Activated CD4-positive, alpha-beta memory T cell treated with anti-CD3 and anti-CD28 coated beads, Interleukin-2, amount 10 ng/mL, durations not matched to agents 7 days and 5 days (primary cell): ENCODE measurements around the gene TBCB. TPM values are rescaled to one million over a fixed set of nuclear protein-coding genes. Genes with fewer than 3 reads are reported as not detected.
"Not testable (repeated sequence)": the region's sequence is repeated elsewhere in the genome, so short reads cannot be mapped to it uniquely, and the experiment has no call there.

Experiments used
- CTCF ChIA-PET: fragments of 350-600 bp; sonication (Branson Sonifier 250); formaldehyde crosslinking; loops from one replicate; lab custom pipeline; 2021; ENCODE audit warnings: antibody characterized with exemption, inconsistent platforms; lab: Charles Lee
- POLR2A ChIA-PET: fragments of 350-600 bp; sonication (Branson Sonifier 250); formaldehyde crosslinking; loops from one replicate; lab custom pipeline; 2021; ENCODE audit warnings: antibody characterized with exemption; lab: Charles Lee
- DNase-seq: peaks from one replicate; pipeline ENCODE4 v3.0.0-alpha.2; 2020
- H3K27ac Mint-ChIP-seq: one replicate; pipeline ENCODE4 v1.8.0; 2021; ENCODE audit warnings: mild to moderate bottlenecking, mixed read lengths
- H3K27me3 Mint-ChIP-seq: one replicate; pipeline ENCODE4 v1.8.0; 2021; ENCODE audit warnings: mixed read lengths
- H3K36me3 Mint-ChIP-seq: one replicate; pipeline ENCODE4 v1.8.0; 2021; ENCODE audit warnings: low read depth, mixed read lengths
- H3K4me1 Mint-ChIP-seq: one replicate; pipeline ENCODE4 v1.8.0; 2021; ENCODE audit warnings: mixed read lengths
- H3K4me3 Mint-ChIP-seq: one replicate; pipeline ENCODE4 v1.8.0; 2021; ENCODE audit warnings: mild to moderate bottlenecking, mixed read lengths
- H3K9me3 Mint-ChIP-seq: one replicate; pipeline ENCODE4 v1.8.0; 2021; ENCODE audit warnings: mixed read lengths
- total RNA-seq, 2 experiments: library from RNA; stranded (reverse); gene quantifications; one replicate each; pipeline ENCODE4 v1.2.3, GENCODE V29; 2021

TBCB gene
- total RNA-seq, result 100 to 1,000 TPM; 185 to 200 TPM

GRCh38 chr19:36115453-36116343 lies at the start of gene TBCB:
Gene TBCB (plus strand): TSS chr19:36115468. CDS start chr19:36115561, 93 bp downstream.
- H3K9me3 Mint-ChIP-seq, result no peaks in the 10 kb centered on the region
- H3K27ac Mint-ChIP-seq, result peak within 1 kb of the TSS; percentile 95
- peaks cover 49% of the 10 kb centered on the region for H3K36me3 Mint-ChIP-seq
- peak; percentile 90 for DNase-seq
- peaks cover 51% of the 10 kb centered on the region for H3K4me1 Mint-ChIP-seq
- ChIA-PET CTCF (interaction anchor here (0.7 to 2.1 kb wide), 7 partner anchors 12 to 100 kb away, joined by 3 to 23 read pairs (median 4); no protein-coding TSS in a partner anchor), POLR2A (interaction anchor here (0.7 to 6.2 kb wide), 21 partner anchors 9 to 734 kb away, joined by 3 to 37 read pairs (median 4); partner anchors contain the start of genes ALKBH6, CAPNS1, THAP8 and WDR62)
- peak within 1 kb of the TSS; percentile 92 for H3K4me3 Mint-ChIP-seq
- H3K27me3 Mint-ChIP-seq, result no peaks in the 10 kb centered on the region

GRCh38 chr19:36067681-36068080 lies 47.6 kb upstream of the TBCB start:
- ChIA-PET POLR2A (interaction anchor here (1.2 to 3.7 kb wide), 2 partner anchors 9 to 12 kb away, joined by 4 to 18 read pairs; partner anchors contain the start of genes THAP8 and WDR62), CTCF (no interaction called here)
- Mint-ChIP-seq H3K4me1 (no peaks in the 10 kb centered on the region), H3K4me3 (no peak overlapping the region), H3K9me3 (no peaks in the 10 kb centered on the region), H3K27ac (no peak overlapping the region), H3K36me3 (peaks cover 66% of the 10 kb centered on the region), H3K27me3 (no peaks in the 10 kb centered on the region)
- DNase-seq, result no peak

DNA sequence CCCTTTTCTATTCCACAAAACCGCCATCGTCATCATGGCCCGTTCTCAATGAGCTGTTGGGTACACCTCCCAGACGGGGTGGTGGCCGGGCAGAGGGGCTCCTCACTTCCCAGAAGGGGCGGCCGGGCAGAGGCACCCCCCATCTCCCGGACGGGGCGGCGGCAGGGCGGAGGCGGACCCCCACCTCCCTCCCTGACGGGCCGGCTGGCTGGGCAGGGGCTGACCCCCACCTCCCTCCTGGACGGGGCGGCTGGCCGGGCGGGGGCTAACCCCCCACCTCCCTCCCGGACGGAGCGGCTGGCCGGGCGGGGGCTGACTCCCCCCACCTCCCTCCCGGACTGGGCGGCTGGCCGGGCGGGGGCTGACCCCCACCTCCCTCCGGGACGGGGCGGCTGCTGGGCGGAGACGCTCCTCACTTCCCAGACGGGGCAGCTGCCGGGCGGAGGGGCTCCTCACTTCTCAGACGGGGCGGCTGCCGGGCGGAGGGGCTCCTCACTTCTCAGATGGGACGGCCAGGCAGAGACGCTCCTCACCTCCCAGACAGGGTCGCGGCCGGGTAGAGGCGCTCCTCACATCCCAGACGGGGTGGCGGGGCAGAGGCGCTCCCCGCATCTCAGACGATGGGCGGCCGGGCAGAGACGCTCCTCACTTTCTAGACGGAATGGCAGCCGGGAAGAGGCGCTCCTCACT lies 46.3 kb upstream of the TBCB start:
- H3K9me3 Mint-ChIP-seq, DNase-seq, H3K27ac Mint-ChIP-seq, CTCF ChIA-PET, H3K4me3 Mint-ChIP-seq, POLR2A ChIA-PET, H3K27me3 Mint-ChIP-seq, H3K4me1 Mint-ChIP-seq: not testable (repeated sequence)
- peaks cover 68% of the 10 kb centered on the region for H3K36me3 Mint-ChIP-seq

DNA sequence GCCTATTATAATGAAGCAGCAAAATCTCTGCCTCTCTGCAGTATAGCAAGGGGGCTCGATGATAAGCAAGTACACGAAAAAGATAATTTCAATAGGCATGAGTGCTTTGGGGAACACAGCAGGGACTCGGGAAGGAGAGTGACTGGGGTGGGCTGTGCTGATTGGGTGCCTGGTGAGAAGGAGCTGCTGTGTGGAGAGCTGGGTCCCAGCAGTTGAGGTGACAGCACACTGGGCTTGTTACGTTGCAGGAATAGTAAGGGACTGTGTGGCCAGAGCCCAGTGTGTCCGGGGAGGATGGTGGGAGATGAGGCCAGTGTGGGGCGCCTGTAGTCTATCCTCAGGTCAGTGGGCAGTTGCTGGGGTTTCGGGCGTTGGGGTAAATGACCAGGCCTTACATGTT lies 43.2 kb upstream of the TBCB start:
- H3K4me1 Mint-ChIP-seq, result no peaks in the 10 kb centered on the region
- CTCF ChIA-PET, result no interaction called here
- peak overlapping the region; percentile 26 for H3K27ac Mint-ChIP-seq
- H3K4me3 Mint-ChIP-seq, result no peak overlapping the region
- H3K36me3 Mint-ChIP-seq, result peaks cover 56% of the 10 kb centered on the region
- no peaks in the 10 kb centered on the region for H3K9me3 Mint-ChIP-seq
- POLR2A ChIA-PET, result no interaction called here
- no peaks in the 10 kb centered on the region for H3K27me3 Mint-ChIP-seq
- DNase-seq, result no peak

DNA sequence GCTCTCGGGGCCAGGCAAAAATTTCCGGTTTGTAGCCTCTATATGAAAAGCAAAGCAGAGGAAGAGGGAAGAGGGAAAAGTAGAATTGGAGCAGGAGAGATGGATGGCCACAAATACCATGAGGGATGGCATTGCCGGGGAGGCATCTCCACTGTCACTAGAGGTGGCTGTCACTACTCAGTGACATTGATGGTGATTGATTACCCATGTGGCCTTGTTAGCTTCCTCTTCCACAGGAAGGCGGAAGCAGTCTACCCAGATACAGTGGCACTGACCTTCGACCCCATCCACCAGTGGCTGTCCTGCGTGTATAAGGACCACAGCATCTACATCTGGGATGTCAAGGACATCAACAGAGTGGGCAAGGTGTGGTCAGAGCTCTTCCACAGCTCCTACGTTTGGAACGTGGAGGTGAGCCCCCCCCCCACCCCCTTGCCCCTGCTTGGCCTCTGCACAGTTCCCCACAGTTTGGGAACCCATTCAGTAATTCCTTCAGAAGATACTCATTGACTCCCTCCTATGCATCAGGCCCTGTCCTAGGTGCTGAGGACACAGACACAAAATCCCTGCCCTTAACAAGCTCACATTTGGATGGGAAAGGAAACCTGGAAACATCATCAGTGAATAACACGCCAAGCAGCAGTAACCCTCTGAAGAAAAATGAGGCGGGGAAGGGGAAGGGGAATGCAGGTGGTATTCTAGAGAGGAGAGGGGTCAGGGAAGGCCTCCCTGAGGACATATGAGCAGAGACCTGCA lies 42.0 kb upstream of the TBCB start:
- Mint-ChIP-seq H3K27ac (no peak overlapping the region), H3K36me3 (peaks cover 50% of the 10 kb centered on the region), H3K4me1 (no peaks in the 10 kb centered on the region), H3K9me3 (no peaks in the 10 kb centered on the region), H3K27me3 (no peaks in the 10 kb centered on the region), H3K4me3 (no peak overlapping the region)
- POLR2A ChIA-PET, result interaction anchor here (0.8 kb wide), 1 partner anchor 10 kb away, joined by 3 read pairs; no protein-coding TSS in a partner anchor
- DNase-seq, result no peak
- CTCF ChIA-PET, result no interaction called here

GRCh38 chr19:36079389-36079945 lies 35.8 kb upstream of the TBCB start:
- no peaks in the 10 kb centered on the region for H3K4me1 Mint-ChIP-seq
- H3K4me3 Mint-ChIP-seq, result no peak overlapping the region
- DNase-seq, result no peak
- H3K27me3 Mint-ChIP-seq, result no peaks in the 10 kb centered on the region
- no peaks in the 10 kb centered on the region for H3K9me3 Mint-ChIP-seq
- POLR2A ChIA-PET, result no interaction called here
- H3K36me3 Mint-ChIP-seq, result peaks cover 65% of the 10 kb centered on the region
- H3K27ac Mint-ChIP-seq, result no peak overlapping the region
- CTCF ChIA-PET, result no interaction called here

DNA sequence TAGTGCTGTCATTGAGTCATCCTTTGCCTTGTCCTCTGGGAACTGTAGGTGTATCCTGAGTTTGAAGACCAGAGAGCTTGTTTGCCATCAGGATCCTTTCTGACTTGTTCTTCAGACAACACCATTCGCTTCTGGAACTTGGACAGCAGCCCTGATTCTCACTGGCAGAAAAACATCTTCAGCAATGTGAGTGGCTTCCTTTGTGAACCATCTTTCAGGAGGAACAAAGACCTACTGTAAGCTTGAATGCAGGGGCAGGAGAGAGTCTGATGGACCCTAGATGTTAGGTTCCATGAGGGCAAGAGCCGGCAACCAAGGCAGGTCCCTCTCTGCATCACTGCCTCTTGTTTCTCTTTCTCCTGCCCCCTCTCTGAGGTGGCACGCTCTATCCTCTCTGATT lies 33.9 kb upstream of the TBCB start:
- Mint-ChIP-seq H3K4me3 (no peak overlapping the region), H3K4me1 (no peaks in the 10 kb centered on the region), H3K27ac (no peak overlapping the region), H3K27me3 (no peaks in the 10 kb centered on the region), H3K36me3 (peaks cover 70% of the 10 kb centered on the region), H3K9me3 (no peaks in the 10 kb centered on the region)
- POLR2A ChIA-PET, result no interaction called here
- CTCF ChIA-PET, result no interaction called here
- no peak for DNase-seq

DNA sequence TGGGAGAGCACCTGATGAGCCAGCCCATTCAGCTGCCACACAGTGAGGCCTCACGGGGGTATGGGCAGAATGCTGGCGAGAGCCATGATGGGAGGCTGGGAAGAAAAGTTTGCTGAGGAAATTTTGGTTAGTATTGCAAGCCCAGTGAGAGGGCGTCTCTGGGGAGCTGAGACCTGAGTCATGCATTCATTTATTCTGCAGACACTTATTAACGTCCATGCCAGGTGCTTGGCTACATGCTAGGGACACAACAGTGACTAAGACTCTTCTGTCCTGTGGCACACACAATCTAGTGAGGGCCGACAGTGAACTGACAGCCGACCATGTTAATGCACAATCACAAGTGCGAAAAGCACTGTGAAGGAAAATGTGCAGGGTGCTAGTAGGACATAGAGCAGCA lies 33.4 kb upstream of the TBCB start:
- Mint-ChIP-seq H3K36me3 (peaks cover 69% of the 10 kb centered on the region), H3K27me3 (no peaks in the 10 kb centered on the region), H3K4me3 (no peak overlapping the region), H3K4me1 (no peaks in the 10 kb centered on the region), H3K27ac (no peak overlapping the region), H3K9me3 (no peaks in the 10 kb centered on the region)
- POLR2A ChIA-PET, result no interaction called here
- CTCF ChIA-PET, result no interaction called here
- DNase-seq, result no peak

GRCh38 chr19:36082916-36083315 lies 32.4 kb upstream of the TBCB start:
- H3K36me3 Mint-ChIP-seq, result peaks cover 64% of the 10 kb centered on the region
- CTCF ChIA-PET, result no interaction called here
- H3K9me3 Mint-ChIP-seq, result no peaks in the 10 kb centered on the region
- DNase-seq, result no peak
- H3K4me3 Mint-ChIP-seq, result no peak overlapping the region
- no peaks in the 10 kb centered on the region for H3K27me3 Mint-ChIP-seq
- no peak overlapping the region for H3K27ac Mint-ChIP-seq
- POLR2A ChIA-PET, result interaction anchor here (1.0 kb wide), 1 partner anchor 9 kb away, joined by 3 read pairs; no protein-coding TSS in a partner anchor
- H3K4me1 Mint-ChIP-seq, result no peaks in the 10 kb centered on the region

GRCh38 chr19:36084231-36085009 lies 30.8 kb upstream of the TBCB start:
- POLR2A ChIA-PET, result no interaction called here
- no peak for DNase-seq

DNA sequence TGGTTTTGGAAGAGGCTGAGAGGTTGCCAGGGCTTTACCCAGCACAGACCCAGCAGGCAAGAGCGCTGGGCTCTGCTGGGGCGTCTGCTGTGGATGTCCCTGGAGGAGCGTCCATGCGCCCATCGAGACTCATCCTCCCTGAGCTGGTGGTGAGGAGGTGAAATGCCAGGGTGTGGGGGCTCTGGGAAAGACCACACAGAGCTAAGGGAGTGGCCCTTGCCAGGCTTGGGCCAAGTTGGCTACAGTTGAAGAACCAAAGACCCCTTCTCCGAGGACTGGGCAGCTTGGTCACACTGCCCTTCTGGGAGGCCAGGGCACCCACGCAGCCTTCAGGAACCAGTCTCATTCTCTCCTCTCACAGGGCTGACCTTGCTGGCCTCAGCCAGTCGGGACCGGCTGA lies 28.9 kb upstream of the TBCB start:
- no peaks in the 10 kb centered on the region for H3K9me3 Mint-ChIP-seq
- no peaks in the 10 kb centered on the region for H3K27me3 Mint-ChIP-seq
- no peak for DNase-seq
- H3K4me1 Mint-ChIP-seq, result no peaks in the 10 kb centered on the region
- POLR2A ChIA-PET, result no interaction called here
- CTCF ChIA-PET, result no interaction called here
- H3K4me3 Mint-ChIP-seq, result no peak overlapping the region
- H3K36me3 Mint-ChIP-seq, result peaks cover 64% of the 10 kb centered on the region
- no peak overlapping the region for H3K27ac Mint-ChIP-seq

More at GRCh38 chr19:36084231-36085009, 30.8 kb upstream of the TBCB start:
- H3K27me3 Mint-ChIP-seq, result no peaks in the 10 kb centered on the region
- H3K36me3 Mint-ChIP-seq, result peaks cover 65% of the 10 kb centered on the region
- CTCF ChIA-PET, result no interaction called here
- no peak overlapping the region for H3K27ac Mint-ChIP-seq
- no peak overlapping the region for H3K4me3 Mint-ChIP-seq
- no peaks in the 10 kb centered on the region for H3K4me1 Mint-ChIP-seq
- no peaks in the 10 kb centered on the region for H3K9me3 Mint-ChIP-seq

DNA sequence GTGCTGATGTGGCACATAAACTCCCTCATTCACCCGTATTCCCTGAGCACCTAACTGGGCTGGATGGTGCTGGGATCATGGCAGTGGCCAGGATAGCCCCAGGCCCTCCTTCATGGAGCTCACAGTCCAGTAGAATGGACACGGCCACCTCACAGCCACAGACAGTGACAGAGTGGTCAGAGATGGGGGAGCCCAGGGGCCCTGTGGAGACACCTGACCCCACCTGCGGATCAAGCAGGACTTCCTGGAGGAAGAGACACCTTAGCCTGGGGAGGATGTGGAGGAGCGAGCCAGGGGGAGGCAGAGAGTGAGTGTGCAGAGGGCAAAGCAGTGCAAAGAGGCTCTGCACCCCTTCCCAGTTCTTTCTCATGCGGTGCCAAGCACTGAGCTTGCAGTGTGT lies 25.4 kb upstream of the TBCB start:
- DNase-seq, result no peak
- Mint-ChIP-seq H3K9me3 (no peaks in the 10 kb centered on the region), H3K27ac (no peak overlapping the region), H3K4me1 (peaks cover 12% of the 10 kb centered on the region), H3K27me3 (no peaks in the 10 kb centered on the region), H3K36me3 (peaks cover 58% of the 10 kb centered on the region), H3K4me3 (no peak overlapping the region)
- CTCF ChIA-PET, result no interaction called here
- POLR2A ChIA-PET, result interaction anchor here (1.1 kb wide), 1 partner anchor 35 kb away, joined by 3 read pairs; the partner anchor contains the start of gene WDR62
